Thyroid gland (tissue), 4 donors: ENCODE results near the gene KIF13A.
"Not testable (repeated sequence)": the region's sequence is repeated elsewhere in the genome, so short reads cannot be mapped to it uniquely, and the experiment has no call there.

ENCODE experiments used
- CTCF ChIP-seq, 6 experiments: fragments of 200-600 bp in 3 of 6; fragments of 450-650 bp in 3 of 6; sonication (generic) in 3 of 6; IDR thresholded peaks; one replicate each; pipeline ENCODE4 v1.5.1; 2016 to 2019; ENCODE audit warnings: antibody characterized with exemption in 6 of 6, mild to moderate bottlenecking in 2 of 6, inconsistent platforms in 1 of 6, moderate library complexity in 1 of 6
- POLR2A ChIP-seq, 2 donors: fragments of 450-650 bp; IDR thresholded peaks; one replicate each; pipeline ENCODE4 v1.6.1; 2017; ENCODE audit warnings: antibody characterized with exemption in 2 of 2, mild to moderate bottlenecking in 2 of 2, moderate library complexity in 1 of 2

DNA sequence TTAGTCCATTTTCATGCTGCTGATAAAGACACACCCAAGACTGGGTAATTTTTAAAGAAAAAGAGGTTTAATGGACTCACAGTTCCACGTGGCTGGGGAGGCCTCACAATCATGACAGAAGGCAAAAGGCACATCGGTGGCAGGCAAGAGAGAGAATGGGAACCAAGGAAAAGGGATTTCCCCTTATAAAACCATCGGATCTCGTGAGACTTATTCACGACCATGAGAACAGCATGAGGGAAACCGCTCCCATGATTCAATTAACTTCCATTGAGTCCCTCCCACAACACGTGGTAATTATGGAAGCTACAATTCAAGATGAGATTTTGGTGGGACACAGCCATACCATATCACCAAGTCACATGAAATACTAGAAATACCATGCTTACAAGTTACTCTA lies 142.5 kb downstream of the KIF13A start:
- not testable (repeated sequence) for TF ChIP-seq CTCF, POLR2A (IDR thresholded peaks at IDR 0.05)
